SJCRH30 (cell line): Measurements from ENCODE around the gene NOX5. TPM values are rescaled to one million over a fixed set of nuclear protein-coding genes. Genes with fewer than 3 reads are reported as not detected.
A peak's percentile ranks its signal among the peaks of the same experiment; 100 is the strongest.
"Not testable (repeated sequence)": the region's sequence is repeated elsewhere in the genome, so short reads cannot be mapped to it uniquely, and the experiment has no call there.

Experiments
- DNase-seq, 2 experiments: peaks; one replicate each; pipeline ENCODE4 v3.0.0-alpha.2; 2015 to 2020
- H3K27ac ChIP-seq: fragments of 250-450 bp; sonication (Bioruptor Pico); 2 replicates; pipeline ENCODE4 v1.5.1; 2020; ENCODE audit warnings: mild to moderate bottlenecking, moderate library complexity
- H3K27me3 ChIP-seq: fragments of 250-450 bp; sonication (Bioruptor Pico); 2 replicates; pipeline ENCODE4 v1.5.1; 2020; ENCODE audit warnings: mild to moderate bottlenecking, moderate library complexity
- H3K36me3 ChIP-seq: fragments of 250-450 bp; sonication (Bioruptor Pico); 2 replicates; pipeline ENCODE4 v1.5.1; 2020; ENCODE audit warnings: mild to moderate bottlenecking, moderate library complexity
- H3K4me1 ChIP-seq: fragments of 250-450 bp; sonication (Bioruptor Pico); 2 replicates; pipeline ENCODE4 v1.5.1; 2020; ENCODE audit warnings: mild to moderate bottlenecking, moderate library complexity
- H3K4me3 ChIP-seq: fragments of 250-450 bp; sonication (Bioruptor Pico); 2 replicates; pipeline ENCODE4 v1.5.1; 2020; ENCODE audit warnings: mild to moderate bottlenecking, moderate library complexity
- H3K9me3 ChIP-seq: fragments of 250-450 bp; sonication (Bioruptor Pico); replicated peaks from 2 replicates; pipeline ENCODE4 v1.5.1; 2020; ENCODE audit warnings: mild to moderate bottlenecking, moderate library complexity
- total RNA-seq: library from RNA; depleted of rRNA; stranded (reverse); fragments of >200 nt; shearing (Covaris generic); gene quantifications from 2 replicates; pipeline ENCODE4 v1.2.3, GENCODE V29; 2014; rRNA removed

The NOX5 gene
- not detected in 2 replicates for total RNA-seq

- H3K27ac ChIP-seq = no peak within 1 kb of the TSS
- no peaks in the 10 kb centered on the region; the same call in 1 of the 2 replicates for H3K27me3 ChIP-seq
- no peaks in the 10 kb centered on the region; the same call in 1 of the 2 replicates for H3K9me3 ChIP-seq
- no peak within 1 kb of the TSS for H3K4me3 ChIP-seq
- H3K36me3 ChIP-seq = no peaks in the 10 kb centered on the region
- no peaks in the 10 kb centered on the region for H3K4me1 ChIP-seq
- DNase-seq = no peak
Measured at GRCh38 chr15:69014454-69014853, at the start of gene NOX5. NOX5 (plus strand) TSS chr15:69014695; CDS start chr15:69014736, 41 bp downstream.

- Histone ChIP-seq H3K36me3 (no peaks in the 10 kb centered on the region), H3K27ac (no peak overlapping the region), H3K9me3 (no peaks in the 10 kb centered on the region), H3K4me1 (no peaks in the 10 kb centered on the region), H3K4me3 (no peak overlapping the region), H3K27me3 (no peaks in the 10 kb centered on the region)
- no peak for DNase-seq
Measured at GRCh38 chr15:68966996-68967395, 47.5 kb upstream of the NOX5 start.

- no peak for DNase-seq
- Histone ChIP-seq H3K36me3 (no peaks in the 10 kb centered on the region), H3K27me3 (no peaks in the 10 kb centered on the region), H3K4me1 (no peaks in the 10 kb centered on the region), H3K9me3 (no peaks in the 10 kb centered on the region), H3K27ac (no peak overlapping the region), H3K4me3 (no peak overlapping the region)
Measured at GRCh38 chr15:68967948-68968347, 46.5 kb upstream of the NOX5 start.

GRCh38 chr15:68969298-68969697 lies 45.2 kb upstream of the NOX5 start:
- H3K36me3 ChIP-seq = no peaks in the 10 kb centered on the region
- no peak overlapping the region for H3K4me3 ChIP-seq
- H3K4me1 ChIP-seq = no peaks in the 10 kb centered on the region
- H3K27ac ChIP-seq = no peak overlapping the region
- no peaks in the 10 kb centered on the region for H3K9me3 ChIP-seq
- no peaks in the 10 kb centered on the region for H3K27me3 ChIP-seq
- no peak for DNase-seq

GRCh38 chr15:68972201-68973065 lies 42.1 kb upstream of the NOX5 start:
- Histone ChIP-seq H3K9me3 (peaks cover 3% of the 10 kb centered on the region; the same call in 1 of the 2 replicates), H3K27ac (no peak overlapping the region), H3K36me3 (no peaks in the 10 kb centered on the region), H3K27me3 (no peaks in the 10 kb centered on the region), H3K4me3 (no peak overlapping the region), H3K4me1 (no peaks in the 10 kb centered on the region)
- DNase-seq = no peak

GRCh38 chr15:68975651-68976160 lies 38.8 kb upstream of the NOX5 start:
- not testable (repeated sequence) for H3K27me3 ChIP-seq, H3K4me3 ChIP-seq, H3K4me1 ChIP-seq, H3K27ac ChIP-seq, H3K9me3 ChIP-seq, DNase-seq, H3K36me3 ChIP-seq

DNA sequence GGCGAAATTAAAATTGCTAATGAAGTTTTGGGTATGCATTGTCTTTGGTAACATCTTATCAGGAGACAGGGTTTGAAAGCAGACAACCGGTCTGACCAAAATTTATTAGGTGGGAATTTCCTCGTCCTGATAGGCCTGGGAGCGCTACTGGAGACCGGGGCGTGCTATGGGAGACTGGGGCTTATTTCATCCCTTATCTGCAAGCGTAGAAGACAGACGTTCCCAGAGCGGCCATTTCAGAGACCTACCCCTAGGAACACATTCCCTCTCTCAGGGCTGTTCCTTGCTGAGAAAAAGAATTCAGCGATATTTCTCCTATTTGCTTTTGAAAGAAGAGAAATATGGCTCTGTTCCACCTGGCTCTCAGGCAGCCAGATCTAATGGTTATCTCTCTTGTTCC lies 37.1 kb upstream of the NOX5 start:
- not testable (repeated sequence) for H3K27ac ChIP-seq, H3K27me3 ChIP-seq, H3K4me3 ChIP-seq, DNase-seq, H3K36me3 ChIP-seq, H3K9me3 ChIP-seq, H3K4me1 ChIP-seq

DNA sequence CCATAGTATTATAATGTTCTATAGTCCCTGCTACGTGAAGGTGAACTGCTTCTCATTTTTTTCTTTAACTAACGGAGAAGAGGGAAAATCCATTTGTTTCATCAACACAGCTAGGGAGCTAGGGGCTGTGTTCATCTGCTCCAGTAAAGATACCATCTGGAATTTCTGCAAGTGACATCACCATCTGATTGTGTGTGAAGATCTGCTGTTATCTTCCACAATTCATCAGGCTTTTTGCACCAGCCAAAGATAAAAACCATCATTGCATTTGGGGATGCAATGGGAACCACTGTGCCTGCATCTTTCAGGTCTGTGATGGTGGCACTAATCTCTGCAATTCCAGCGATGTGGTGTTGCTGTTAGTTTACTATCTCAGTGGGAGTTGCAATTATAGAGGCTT lies 35.5 kb upstream of the NOX5 start:
- no peak overlapping the region for H3K4me3 ChIP-seq
- H3K27me3 ChIP-seq = 0 out of 2 replicates have a peak, but pooled peaks cover 4% of the 10 kb centered on the region
- no peaks in the 10 kb centered on the region for H3K36me3 ChIP-seq
- no peak for DNase-seq
- H3K4me1 ChIP-seq = no peaks in the 10 kb centered on the region
- H3K27ac ChIP-seq = no peak overlapping the region
- peaks cover 3% of the 10 kb centered on the region; the same call in 1 of the 2 replicates for H3K9me3 ChIP-seq

DNA sequence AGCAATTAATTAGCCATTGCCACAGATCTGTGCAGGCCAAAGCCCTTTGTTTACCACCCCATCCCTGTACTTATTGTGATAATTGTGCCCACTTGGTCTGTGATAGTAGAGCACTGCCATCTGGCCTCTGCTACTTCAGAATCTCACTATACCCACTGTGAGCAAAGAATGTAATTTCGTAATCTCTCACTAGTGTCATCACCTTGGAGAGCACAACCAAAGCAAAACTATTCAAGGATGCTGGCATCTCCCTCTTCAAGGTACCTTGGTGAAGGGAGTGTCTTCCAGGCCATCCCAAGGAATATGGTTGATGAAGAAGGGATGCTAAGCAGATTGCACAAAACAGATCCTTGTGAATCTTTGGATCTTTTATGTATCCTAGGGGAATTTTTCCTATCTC lies 34.7 kb upstream of the NOX5 start:
- no peak overlapping the region for H3K27ac ChIP-seq
- no peak overlapping the region for H3K4me3 ChIP-seq
- H3K27me3 ChIP-seq = 0 out of 2 replicates have a peak, but pooled peaks cover 4% of the 10 kb centered on the region
- DNase-seq = no peak
- H3K4me1 ChIP-seq = no peaks in the 10 kb centered on the region
- no peaks in the 10 kb centered on the region for H3K36me3 ChIP-seq
- peaks cover 3% of the 10 kb centered on the region; the same call in 1 of the 2 replicates for H3K9me3 ChIP-seq

- no peak overlapping the region for H3K27ac ChIP-seq
- no peak overlapping the region for H3K4me3 ChIP-seq
- peaks cover 3% of the 10 kb centered on the region; the same call in 1 of the 2 replicates for H3K9me3 ChIP-seq
- 0 out of 2 replicates have a peak, but pooled peaks cover 4% of the 10 kb centered on the region for H3K27me3 ChIP-seq
- DNase-seq = no peak
- no peaks in the 10 kb centered on the region for H3K4me1 ChIP-seq
- no peaks in the 10 kb centered on the region for H3K36me3 ChIP-seq
Measured at GRCh38 chr15:68980786-68981185, 33.7 kb upstream of the NOX5 start.

GRCh38 chr15:68981941-68982340 lies 32.6 kb upstream of the NOX5 start:
- Histone ChIP-seq H3K27ac (no peak overlapping the region), H3K9me3 (peaks cover 3% of the 10 kb centered on the region; the same call in 1 of the 2 replicates), H3K4me3 (no peak overlapping the region), H3K4me1 (no peaks in the 10 kb centered on the region), H3K36me3 (no peaks in the 10 kb centered on the region), H3K27me3 (peaks cover 4% of the 10 kb centered on the region; the same call in 1 of the 2 replicates)
- no peak for DNase-seq

GRCh38 chr15:68982976-68983563 lies 31.4 kb upstream of the NOX5 start:
- no peak overlapping the region for H3K27ac ChIP-seq
- H3K27me3 ChIP-seq = peaks cover 4% of the 10 kb centered on the region; the same call in 1 of the 2 replicates
- no peaks in the 10 kb centered on the region for H3K36me3 ChIP-seq
- DNase-seq = no peak
- no peak overlapping the region for H3K4me3 ChIP-seq
- H3K4me1 ChIP-seq = no peaks in the 10 kb centered on the region
- H3K9me3 ChIP-seq = no peaks in the 10 kb centered on the region

- Histone ChIP-seq H3K9me3 (no peaks in the 10 kb centered on the region), H3K4me1 (no peaks in the 10 kb centered on the region), H3K4me3 (no peak overlapping the region), H3K27me3 (peaks cover 4% of the 10 kb centered on the region; the same call in 1 of the 2 replicates), H3K27ac (no peak overlapping the region), H3K36me3 (no peaks in the 10 kb centered on the region)
- DNase-seq = peak in 1 of 2 experiments; percentile 23
Measured at GRCh38 chr15:68983961-68984481, 30.5 kb upstream of the NOX5 start.

GRCh38 chr15:68984586-68984985 lies 29.9 kb upstream of the NOX5 start:
- H3K36me3 ChIP-seq = no peaks in the 10 kb centered on the region
- H3K27ac ChIP-seq = no peak overlapping the region
- no peak overlapping the region for H3K4me3 ChIP-seq
- no peak for DNase-seq
- H3K9me3 ChIP-seq = no peaks in the 10 kb centered on the region
- H3K27me3 ChIP-seq = peaks cover 4% of the 10 kb centered on the region; the same call in 1 of the 2 replicates
- H3K4me1 ChIP-seq = no peaks in the 10 kb centered on the region

GRCh38 chr15:68985361-68985891 lies 29.1 kb upstream of the NOX5 start:
- Histone ChIP-seq H3K27ac (no peak overlapping the region), H3K36me3 (no peaks in the 10 kb centered on the region), H3K9me3 (no peaks in the 10 kb centered on the region), H3K27me3 (no peaks in the 10 kb centered on the region; the same call in 1 of the 2 replicates), H3K4me1 (no peaks in the 10 kb centered on the region), H3K4me3 (no peak overlapping the region)
- no peak for DNase-seq
